ENCODE data around the gene PRR16.

The PRR16 gene

DNA sequence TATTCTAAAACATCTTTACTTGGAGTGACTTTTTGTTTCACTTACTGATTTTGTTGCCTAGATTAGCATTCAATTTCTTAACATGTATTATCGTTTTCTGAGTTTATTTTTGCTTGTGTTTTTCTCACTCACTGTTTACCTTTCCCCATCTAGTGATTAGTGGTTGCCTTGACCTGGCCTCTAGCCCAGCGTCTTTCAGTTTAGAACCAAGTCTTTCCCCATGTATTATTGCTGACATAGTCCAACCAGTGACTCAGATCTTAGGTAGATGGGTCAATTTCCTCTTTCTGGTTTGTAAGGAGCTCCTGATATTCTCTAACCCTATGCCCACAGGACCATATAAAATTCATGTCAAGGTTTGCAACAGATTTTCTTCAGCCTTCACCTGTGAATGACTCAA is 135.5 kb downstream of the PRR16 start:
- no peaks in the 10 kb centered on the region for H3K36me3 Mint-ChIP-seq (ENCODE audit: low read depth)
- no peaks in the 10 kb centered on the region for H3K4me1 Mint-ChIP-seq (ENCODE audit: low read depth)
- intact Hi-C loops (cut with micrococcal nuclease), result no loop called here
- H3K9me3 Mint-ChIP-seq, result peaks cover 9% of the 10 kb centered on the region
- no peaks in the 10 kb centered on the region for H3K27me3 Mint-ChIP-seq
- H3K27ac Mint-ChIP-seq, result no peak overlapping the region
- no peak overlapping the region for H3K4me3 Mint-ChIP-seq

DNA sequence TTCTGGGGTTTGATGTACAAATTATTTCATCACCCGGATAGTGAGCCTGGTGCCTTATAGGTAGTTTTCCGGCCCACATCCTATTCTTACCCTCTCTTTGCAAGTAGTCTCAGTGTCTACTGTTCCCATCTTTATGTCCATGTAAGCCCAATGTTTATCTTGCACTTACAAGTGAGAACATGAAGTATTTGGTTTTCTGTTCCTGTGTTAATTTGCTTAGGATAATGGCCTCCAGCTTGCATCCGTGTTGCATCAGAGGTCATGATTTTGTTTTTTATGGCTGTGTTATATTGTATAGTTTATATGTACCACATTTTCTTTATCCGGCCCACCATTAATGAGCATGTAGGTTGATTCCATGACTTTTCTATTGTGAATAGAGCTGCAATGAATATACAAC is 136.5 kb downstream of the PRR16 start:
- H3K36me3 Mint-ChIP-seq (ENCODE audit: low read depth), result no peaks in the 10 kb centered on the region
- H3K27me3 Mint-ChIP-seq, result no peaks in the 10 kb centered on the region
- no peak overlapping the region for H3K4me3 Mint-ChIP-seq
- peaks cover 9% of the 10 kb centered on the region for H3K9me3 Mint-ChIP-seq
- H3K4me1 Mint-ChIP-seq (ENCODE audit: low read depth), result no peaks in the 10 kb centered on the region
- intact Hi-C loops (cut with micrococcal nuclease), result no loop called here
- no peak overlapping the region for H3K27ac Mint-ChIP-seq

DNA sequence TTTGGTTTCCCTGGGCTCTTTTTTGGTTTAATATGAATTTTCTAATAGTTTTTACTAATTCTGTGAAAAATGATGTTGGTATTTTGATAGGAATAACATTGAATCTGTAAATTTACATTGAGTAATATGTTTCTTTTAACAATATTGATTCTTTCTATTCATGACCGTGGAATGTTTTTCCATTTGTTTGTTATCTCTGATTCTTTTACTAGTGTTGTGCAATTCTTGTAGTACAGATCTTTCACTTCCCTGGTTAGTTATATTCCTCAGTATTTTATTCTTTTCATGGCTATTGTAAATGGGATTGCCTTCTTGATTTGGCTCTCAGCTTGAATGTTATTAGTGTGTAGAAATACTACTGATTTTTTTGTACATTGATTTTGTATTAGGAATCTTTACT is 137.9 kb downstream of the PRR16 start:
- peaks cover 9% of the 10 kb centered on the region for H3K9me3 Mint-ChIP-seq

DNA sequence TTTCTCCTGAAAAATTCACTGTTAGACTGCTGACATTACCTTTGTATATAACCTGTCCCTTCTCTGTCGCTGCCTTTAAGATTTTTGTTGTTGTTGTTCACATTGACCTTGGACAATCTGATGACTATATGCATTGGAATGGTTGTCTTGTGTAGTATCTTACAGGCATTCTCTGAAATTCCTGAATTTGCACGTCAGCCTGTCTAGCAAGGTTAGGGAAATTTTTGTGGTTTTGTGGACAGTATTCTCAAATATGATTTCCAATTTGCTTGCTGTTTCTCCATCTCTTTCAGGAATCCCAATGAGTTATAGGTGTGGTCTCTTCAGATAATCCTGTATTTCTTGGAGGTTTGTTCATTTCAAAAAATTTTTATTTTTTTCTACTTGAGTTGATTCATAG is 140.8 kb downstream of the PRR16 start:
- Mint-ChIP-seq H3K9me3 (peaks cover 9% of the 10 kb centered on the region), H3K36me3 (ENCODE audit: low read depth) (no peaks in the 10 kb centered on the region), H3K4me3 (no peak overlapping the region), H3K27me3 (no peaks in the 10 kb centered on the region), H3K4me1 (ENCODE audit: low read depth) (no peaks in the 10 kb centered on the region), H3K27ac (no peak overlapping the region)
- intact Hi-C loops (cut with micrococcal nuclease), result no loop called here

More for the DNA sequence above, 137.9 kb downstream of the PRR16 start:
- Mint-ChIP-seq H3K36me3 (ENCODE audit: low read depth) (no peaks in the 10 kb centered on the region), H3K4me3 (no peak overlapping the region), H3K27ac (no peak overlapping the region), H3K27me3 (no peaks in the 10 kb centered on the region), H3K4me1 (ENCODE audit: low read depth) (no peaks in the 10 kb centered on the region)
- intact Hi-C loops (cut with micrococcal nuclease), result no loop called here

DNA sequence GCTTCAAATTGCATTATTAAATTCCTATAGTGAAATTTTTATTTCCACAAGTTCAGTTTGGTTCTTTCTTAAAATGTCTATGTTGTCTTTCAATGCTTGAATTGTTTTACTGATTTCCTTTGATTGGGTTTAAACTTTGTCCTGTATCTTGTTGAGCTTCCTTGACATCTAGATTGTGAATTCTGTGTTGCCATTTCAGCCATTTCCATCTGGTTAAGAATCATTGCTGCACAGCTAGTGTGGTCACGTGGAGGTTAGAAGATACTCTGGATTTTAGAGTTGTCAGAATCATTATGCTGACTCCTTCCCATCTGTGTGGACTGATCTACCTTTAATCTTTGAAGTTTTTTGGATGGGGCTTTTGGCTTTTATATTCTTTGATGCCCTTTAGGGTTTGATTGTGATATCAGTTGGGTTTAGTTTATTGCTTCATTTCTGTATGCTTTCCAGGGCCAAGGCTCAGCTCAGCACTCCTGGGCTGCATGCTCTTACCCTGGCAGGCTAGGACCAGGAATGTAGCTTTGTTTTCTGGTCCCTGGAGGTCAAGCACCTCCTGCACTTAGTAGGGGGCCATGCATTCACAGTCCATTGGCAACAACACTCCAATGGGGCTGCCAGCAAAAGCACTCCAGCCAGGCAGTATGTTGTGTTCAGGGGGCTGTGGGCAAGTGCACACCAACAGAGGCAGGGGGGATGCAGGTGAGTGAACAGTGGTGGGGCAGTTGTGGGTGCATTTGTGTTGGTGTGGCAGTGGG is 141.4 kb downstream of the PRR16 start:
- no peak overlapping the region for H3K4me3 Mint-ChIP-seq
- no peaks in the 10 kb centered on the region for H3K4me1 Mint-ChIP-seq (ENCODE audit: low read depth)
- H3K27ac Mint-ChIP-seq, result no peak overlapping the region
- no peaks in the 10 kb centered on the region for H3K36me3 Mint-ChIP-seq (ENCODE audit: low read depth)
- intact Hi-C loops (cut with micrococcal nuclease), result no loop called here
- peaks cover 12% of the 10 kb centered on the region for H3K9me3 Mint-ChIP-seq
- H3K27me3 Mint-ChIP-seq, result no peaks in the 10 kb centered on the region

DNA sequence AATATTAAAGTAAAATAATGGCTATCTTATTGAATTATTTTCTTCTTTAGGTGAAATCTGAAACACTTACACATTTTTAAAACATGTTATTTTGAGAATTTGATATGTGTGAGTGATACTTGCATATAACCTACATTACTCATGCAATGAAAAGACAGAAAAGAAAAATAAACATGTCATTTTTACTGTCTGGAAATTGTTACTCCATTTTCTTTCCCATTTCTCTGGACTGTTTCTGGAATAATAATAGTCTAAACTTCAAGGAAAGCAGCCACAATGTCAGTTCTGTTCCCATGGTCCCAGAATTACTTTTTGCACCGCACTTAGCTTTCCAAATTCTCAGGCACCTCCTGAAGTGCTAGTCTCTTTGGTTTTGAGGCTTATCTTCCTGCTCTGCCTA is 145.5 kb downstream of the PRR16 start:
- intact Hi-C loops (cut with micrococcal nuclease), result no loop called here
- Mint-ChIP-seq H3K36me3 (ENCODE audit: low read depth) (no peaks in the 10 kb centered on the region), H3K9me3 (peaks cover 25% of the 10 kb centered on the region), H3K27me3 (no peaks in the 10 kb centered on the region), H3K27ac (no peak overlapping the region), H3K4me3 (no peak overlapping the region), H3K4me1 (ENCODE audit: low read depth) (no peaks in the 10 kb centered on the region)

DNA sequence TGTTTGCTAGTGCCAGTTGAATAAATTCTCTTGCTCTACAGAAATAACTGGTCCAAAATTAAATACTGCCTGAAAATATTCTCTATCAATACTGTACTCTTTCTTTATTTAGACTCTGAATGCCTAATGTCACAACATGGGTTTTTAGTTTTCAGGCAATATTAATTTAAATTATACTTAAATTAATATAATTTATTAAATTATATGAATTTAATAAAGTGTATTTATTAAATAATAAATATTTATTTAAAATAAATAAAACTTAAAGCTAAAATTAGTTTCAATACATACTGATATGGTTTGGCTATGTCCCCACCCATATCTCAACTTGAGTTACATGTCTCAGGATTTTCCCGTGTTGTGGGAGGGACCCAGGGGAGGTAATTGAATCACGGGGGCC is 146.0 kb downstream of the PRR16 start:
- no peaks in the 10 kb centered on the region for H3K36me3 Mint-ChIP-seq (ENCODE audit: low read depth)
- H3K9me3 Mint-ChIP-seq, result peaks cover 25% of the 10 kb centered on the region
- no peak overlapping the region for H3K27ac Mint-ChIP-seq
- intact Hi-C loops (cut with micrococcal nuclease), result no loop called here
- no peaks in the 10 kb centered on the region for H3K27me3 Mint-ChIP-seq
- H3K4me1 Mint-ChIP-seq (ENCODE audit: low read depth), result no peaks in the 10 kb centered on the region
- no peak overlapping the region for H3K4me3 Mint-ChIP-seq

DNA sequence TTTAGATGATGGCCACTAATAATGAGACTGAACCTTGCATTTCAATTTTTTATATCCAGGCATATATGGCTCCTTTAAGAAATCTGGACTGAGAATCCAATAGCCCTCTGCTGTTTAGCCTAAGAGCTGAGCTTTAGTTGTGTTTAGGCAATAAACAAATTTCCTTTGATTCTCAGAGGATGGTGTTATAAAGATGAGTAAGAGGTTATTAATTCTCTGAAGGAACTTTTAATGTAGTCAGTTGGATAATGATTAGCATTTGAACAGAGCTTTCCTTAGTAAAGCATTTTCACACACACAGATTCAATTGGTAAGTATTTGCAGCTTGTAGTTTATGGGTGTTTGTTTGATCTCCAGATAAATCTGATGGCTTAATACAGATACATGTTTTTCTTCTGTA is 149.6 kb downstream of the PRR16 start:
- no peaks in the 10 kb centered on the region for H3K36me3 Mint-ChIP-seq (ENCODE audit: low read depth)
- H3K27me3 Mint-ChIP-seq, result no peaks in the 10 kb centered on the region
- H3K4me1 Mint-ChIP-seq (ENCODE audit: low read depth), result no peaks in the 10 kb centered on the region
- H3K4me3 Mint-ChIP-seq, result no peak overlapping the region
- intact Hi-C loops (cut with micrococcal nuclease), result no loop called here
- peaks cover 25% of the 10 kb centered on the region for H3K9me3 Mint-ChIP-seq
- H3K27ac Mint-ChIP-seq, result no peak overlapping the region

DNA sequence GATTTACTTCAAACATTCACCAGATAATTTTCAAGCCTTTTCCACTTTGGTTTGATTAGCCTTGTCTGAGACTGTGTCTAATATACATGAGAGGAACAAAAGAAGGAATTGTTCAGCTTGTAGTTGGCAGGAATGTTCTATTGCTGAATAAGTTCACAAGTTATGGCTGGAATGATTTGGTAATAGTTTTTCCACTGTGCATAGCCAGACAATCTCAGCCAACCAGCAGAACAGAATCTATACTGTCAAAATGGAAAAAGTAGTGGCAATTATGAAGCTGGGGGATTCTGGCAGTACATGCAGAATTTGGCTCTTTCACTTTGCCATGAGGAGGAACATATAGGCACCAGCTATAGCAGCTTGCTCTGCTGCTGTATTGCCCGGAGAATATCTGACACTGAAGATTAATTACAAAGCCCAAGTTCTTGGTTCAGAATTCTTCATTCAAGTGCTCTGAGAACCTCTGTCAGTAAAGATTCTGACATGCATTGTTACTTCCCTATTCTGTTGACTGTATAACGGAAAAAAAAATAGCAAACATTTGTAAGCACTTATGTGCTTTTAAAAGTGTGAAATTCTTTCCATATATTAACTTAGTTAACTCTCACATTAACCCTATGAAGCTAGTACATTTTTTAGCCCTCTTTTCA is 150.6 kb downstream of the PRR16 start:
- no peak overlapping the region for H3K27ac Mint-ChIP-seq
- peaks cover 25% of the 10 kb centered on the region for H3K9me3 Mint-ChIP-seq
- no peak overlapping the region for H3K4me3 Mint-ChIP-seq
- no peaks in the 10 kb centered on the region for H3K36me3 Mint-ChIP-seq (ENCODE audit: low read depth)
- intact Hi-C loops (cut with micrococcal nuclease), result no loop called here
- no peaks in the 10 kb centered on the region for H3K27me3 Mint-ChIP-seq
- H3K4me1 Mint-ChIP-seq (ENCODE audit: low read depth), result no peaks in the 10 kb centered on the region

DNA sequence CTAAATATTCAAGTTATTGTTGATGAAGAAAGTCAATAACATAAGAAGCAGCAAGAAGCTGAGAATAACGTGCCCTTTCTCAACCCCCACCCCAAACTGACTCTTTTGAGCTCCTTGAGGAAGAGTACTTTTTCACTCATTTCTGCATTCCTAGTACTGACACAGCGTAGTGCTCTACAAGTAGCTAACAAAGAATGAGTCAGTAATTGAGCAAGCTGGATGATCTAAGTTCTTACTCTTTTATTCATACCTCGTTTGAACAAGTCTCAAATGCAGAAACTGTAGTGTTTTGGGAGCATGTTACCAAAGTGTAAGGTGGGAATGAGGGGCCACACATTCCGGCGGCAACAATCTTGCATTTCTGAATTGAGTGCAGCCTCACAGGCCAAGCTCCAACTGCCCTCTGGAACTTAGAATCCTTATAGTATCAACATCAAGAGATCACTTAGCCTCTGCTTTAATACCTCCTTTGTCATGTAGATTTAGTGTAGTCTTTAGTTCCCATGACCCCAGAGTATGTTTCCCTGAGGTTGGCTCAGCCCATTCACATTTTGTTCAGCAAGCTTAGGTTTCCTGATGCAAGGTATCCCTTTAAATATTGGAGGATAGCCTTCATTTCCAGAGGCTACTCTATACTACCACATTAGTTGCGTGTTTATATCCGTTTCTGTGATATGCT is 152.0 kb downstream of the PRR16 start:
- Mint-ChIP-seq H3K27me3 (no peaks in the 10 kb centered on the region), H3K4me1 (ENCODE audit: low read depth) (no peaks in the 10 kb centered on the region), H3K36me3 (ENCODE audit: low read depth) (no peaks in the 10 kb centered on the region), H3K4me3 (no peak overlapping the region), H3K27ac (no peak overlapping the region), H3K9me3 (peaks cover 17% of the 10 kb centered on the region)
- intact Hi-C loops (cut with micrococcal nuclease), result no loop called here

DNA sequence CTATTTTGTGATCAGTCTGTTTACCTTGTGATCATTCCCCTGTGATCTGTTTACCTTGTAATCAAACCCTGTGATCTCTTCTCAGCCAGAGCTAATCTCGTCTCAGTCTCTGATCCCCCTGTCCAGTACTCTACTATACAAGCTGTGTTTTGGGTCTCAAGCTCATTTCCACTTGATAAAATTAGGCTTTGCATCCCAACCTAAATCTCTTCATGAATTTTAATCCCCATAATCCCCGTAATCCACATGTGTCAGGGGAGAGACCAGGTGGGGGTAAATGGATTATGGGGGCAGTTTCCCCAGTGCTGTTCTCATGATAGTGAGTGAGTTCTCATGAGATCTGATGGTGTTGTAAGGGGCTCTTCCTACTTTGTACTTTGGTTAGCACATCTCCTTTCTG is 157.2 kb downstream of the PRR16 start:
- H3K27me3 Mint-ChIP-seq, result no peaks in the 10 kb centered on the region
- no peak overlapping the region for H3K4me3 Mint-ChIP-seq
- H3K4me1 Mint-ChIP-seq (ENCODE audit: low read depth), result no peaks in the 10 kb centered on the region
- H3K36me3 Mint-ChIP-seq (ENCODE audit: low read depth), result no peaks in the 10 kb centered on the region
- no peaks in the 10 kb centered on the region for H3K9me3 Mint-ChIP-seq
- no peak overlapping the region for H3K27ac Mint-ChIP-seq
- intact Hi-C loops (cut with micrococcal nuclease), result no loop called here

DNA sequence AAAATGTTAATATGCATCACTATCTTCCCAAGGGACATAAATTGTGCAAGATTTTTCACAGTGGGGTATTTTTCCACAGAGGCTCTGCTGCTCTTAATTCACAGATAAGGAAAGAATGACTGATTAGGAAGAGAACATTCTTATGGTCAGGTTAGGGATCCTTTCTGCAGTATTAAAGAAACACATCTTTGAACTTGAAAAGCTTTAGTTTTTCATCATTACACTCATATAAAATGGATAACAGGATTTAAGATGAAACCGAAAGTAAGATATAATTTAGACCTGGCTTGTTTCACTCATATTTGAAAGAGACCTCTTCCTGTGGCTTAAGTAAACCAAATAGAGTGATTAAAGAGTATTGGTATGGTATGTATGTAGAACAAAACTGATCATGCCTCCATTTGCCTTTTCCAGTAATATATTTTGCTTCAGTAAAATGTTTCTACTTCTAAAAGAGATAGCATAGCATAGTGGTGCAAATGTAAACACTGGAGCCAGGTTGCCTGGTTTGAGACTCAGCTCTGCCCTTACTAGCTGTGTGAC is 160.0 kb downstream of the PRR16 start:
- Mint-ChIP-seq H3K27me3 (no peaks in the 10 kb centered on the region), H3K4me3 (no peak overlapping the region), H3K4me1 (ENCODE audit: low read depth) (no peaks in the 10 kb centered on the region), H3K27ac (no peak overlapping the region), H3K36me3 (ENCODE audit: low read depth) (no peaks in the 10 kb centered on the region), H3K9me3 (no peaks in the 10 kb centered on the region)
- intact Hi-C loops (cut with micrococcal nuclease), result no loop called here

DNA sequence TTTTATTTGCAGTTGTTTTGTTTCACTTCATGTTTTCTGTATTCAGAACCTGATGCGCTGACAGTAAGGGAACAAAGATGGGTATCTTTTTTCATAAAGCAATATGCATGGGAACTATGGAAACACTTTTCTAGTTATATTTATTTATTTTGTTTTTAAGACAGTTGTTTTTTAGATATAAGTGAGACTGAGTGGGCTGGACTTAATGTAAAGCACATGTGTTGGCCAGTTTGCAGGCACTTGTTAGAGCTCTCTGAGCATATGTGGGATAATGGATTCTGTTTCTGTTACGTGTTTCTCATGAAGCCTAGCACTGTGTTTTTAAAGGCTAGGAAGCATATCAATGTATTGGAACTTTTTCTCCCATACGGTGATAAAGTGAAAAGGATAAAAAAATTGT is 164.1 kb downstream of the PRR16 start:
- H3K4me1 Mint-ChIP-seq (ENCODE audit: low read depth), result no peaks in the 10 kb centered on the region
- H3K36me3 Mint-ChIP-seq (ENCODE audit: low read depth), result no peaks in the 10 kb centered on the region
- no peaks in the 10 kb centered on the region for H3K27me3 Mint-ChIP-seq
- no peak overlapping the region for H3K4me3 Mint-ChIP-seq
- peaks cover 24% of the 10 kb centered on the region for H3K9me3 Mint-ChIP-seq
- no peak overlapping the region for H3K27ac Mint-ChIP-seq
- intact Hi-C loops (cut with micrococcal nuclease), result no loop called here

DNA sequence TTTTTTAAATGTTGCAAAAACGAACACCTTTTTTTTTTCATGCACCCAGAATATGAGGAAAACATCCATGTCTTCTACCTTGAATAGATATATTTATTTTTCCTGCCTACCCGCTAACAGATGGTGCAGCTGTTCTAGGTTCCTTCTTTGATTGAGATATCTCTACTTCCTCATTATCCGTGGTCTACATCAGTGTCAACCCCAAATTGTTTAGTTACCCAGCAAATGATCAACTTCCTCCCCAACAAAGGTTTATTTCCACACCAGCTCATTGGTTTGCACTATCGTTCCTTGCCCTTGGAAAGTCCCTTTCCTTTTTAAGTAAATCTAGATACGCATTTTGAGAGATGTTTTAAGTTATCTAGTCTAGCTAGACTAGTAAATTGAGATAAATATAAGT is 166.4 kb downstream of the PRR16 start:
- intact Hi-C loops (cut with micrococcal nuclease), result no loop called here
- Mint-ChIP-seq H3K9me3 (peaks cover 38% of the 10 kb centered on the region), H3K4me1 (ENCODE audit: low read depth) (no peaks in the 10 kb centered on the region), H3K27ac (no peak overlapping the region), H3K27me3 (no peaks in the 10 kb centered on the region), H3K36me3 (ENCODE audit: low read depth) (no peaks in the 10 kb centered on the region), H3K4me3 (no peak overlapping the region)
